GM19023 (cell line): Measurements from ENCODE around the gene EPHA2.

Experiments used
- ATAC-seq: cut with Tn5 transposase; IDR thresholded peaks from one replicate; pipeline ENCODE4 v1.9.1; 2021; ENCODE audit warnings: mild to moderate bottlenecking, moderate library complexity; ENCODE audit not compliant: unreplicated experiment

EPHA2 gene

GRCh38 chr1:16077406-16078245, 78.2 kb downstream of the EPHA2 start:
- ATAC-seq: no peak

- no peak for ATAC-seq
Measured at GRCh38 chr1:16076865-16077238, 79.0 kb downstream of the EPHA2 start.

GRCh38 chr1:16076031-16076864, 79.6 kb downstream of the EPHA2 start:
- no peak for ATAC-seq

- no peak for ATAC-seq
Measured at GRCh38 chr1:16075337-16076030, 80.4 kb downstream of the EPHA2 start.
